Measurements from ENCODE around the gene ARHGEF10L.

The ARHGEF10L gene

DNA sequence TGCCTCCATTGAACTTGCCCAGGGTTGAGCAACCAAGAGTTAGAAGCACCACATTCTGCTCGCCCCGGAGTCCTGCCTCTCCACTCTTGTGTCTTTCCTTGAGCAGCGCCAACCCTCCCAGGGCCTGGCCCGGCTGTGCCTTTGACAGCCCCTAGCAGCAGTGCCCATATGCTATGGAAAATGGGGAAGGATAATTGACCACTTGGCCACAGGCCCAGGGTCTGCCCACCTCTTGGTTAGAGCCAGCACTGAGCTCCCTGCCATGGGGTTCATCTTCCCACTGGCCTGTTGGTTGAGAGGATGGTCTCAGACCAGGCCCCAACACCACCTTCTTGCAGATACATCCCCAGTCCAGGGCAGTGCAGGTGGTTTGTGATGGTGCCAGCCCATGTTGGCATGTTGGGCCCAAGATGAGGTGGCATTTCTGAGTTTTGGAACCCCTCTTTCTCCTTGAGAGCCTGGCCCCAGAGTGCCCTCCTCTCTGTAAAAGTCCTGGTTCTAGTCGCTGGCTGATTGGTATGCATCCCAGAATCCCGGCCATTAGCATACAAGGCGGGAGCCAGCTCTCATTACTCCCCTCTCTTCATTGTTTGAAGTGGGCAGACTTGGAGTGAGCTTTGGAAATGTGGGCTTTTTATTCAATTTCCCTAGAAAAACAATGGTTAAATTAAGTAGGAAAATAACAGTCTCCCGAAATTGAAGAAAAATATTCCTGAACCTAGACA lies 7.6 kb downstream of the ARHGEF10L start:
- H3K4me1 ChIP-seq (ENCODE audit: control insufficient read depth, insufficient read depth, low read length) = peaks cover 4% of the 10 kb centered on the region; the same call in 1 of the 2 replicates
- ChIA-PET POLR2A (no interaction called here), CTCF (interaction anchor here (0.6 to 0.7 kb wide), 3 partner anchors 32 to 59 kb away, joined by 3 to 5 read pairs (median 3); no protein-coding TSS in a partner anchor)
- TF ChIP-seq ZFHX2 (tag by site-specific recombination; conservative IDR thresholded peaks at IDR 0.05) (0 out of 2 replicates have a peak, but pooled peaks have one; percentile 17), ZNF404 (tag by site-specific recombination; IDR thresholded peaks at IDR 0.05) (no peak)
- H3K9me3 ChIP-seq (ENCODE audit: control insufficient read depth, insufficient read depth, low read depth, low read length) = no peaks in the 10 kb centered on the region
- no peak overlapping the region for H3K27ac ChIP-seq (ENCODE audit: extremely low read depth, low read depth, low read length)
- H3K4me3 ChIP-seq (ENCODE audit: low read depth, low read length) = no peak overlapping the region
- H3K36me3 ChIP-seq (ENCODE audit: control insufficient read depth in 2 of 2, insufficient read depth in 1 of 2, low read length in 2 of 2) = no peaks in the 10 kb centered on the region

DNA sequence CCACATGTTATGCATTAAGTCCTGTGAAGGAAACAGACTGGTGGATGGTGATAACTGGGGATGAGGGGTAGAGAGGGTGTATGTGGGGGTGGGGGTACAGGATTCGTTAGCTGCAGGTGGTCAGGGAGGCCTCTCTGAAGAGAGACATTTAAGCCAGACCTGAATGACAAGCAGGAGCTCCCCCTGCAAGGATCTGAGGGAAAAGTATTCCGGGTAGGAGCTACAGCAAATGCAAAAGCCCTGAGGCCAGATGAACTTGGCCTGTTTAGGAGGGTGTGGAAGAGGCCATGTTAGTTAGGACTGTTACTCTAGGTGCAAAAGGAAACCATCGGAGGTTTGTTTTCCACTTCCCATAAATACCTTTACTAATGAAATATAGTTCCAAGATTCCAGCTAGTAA lies 9.9 kb downstream of the ARHGEF10L start:
- ChIA-PET POLR2A (no interaction called here), CTCF (interaction anchor here (0.6 to 1.5 kb wide), 3 partner anchors 9 to 1167 kb away, joined by 3 to 4 read pairs (median 4); no protein-coding TSS in a partner anchor)
- H3K36me3 ChIP-seq (ENCODE audit: control insufficient read depth in 2 of 2, insufficient read depth in 1 of 2, low read length in 2 of 2) = no peaks in the 10 kb centered on the region
- peaks cover 4% of the 10 kb centered on the region; the same call in 1 of the 2 replicates for H3K4me1 ChIP-seq (ENCODE audit: control insufficient read depth, insufficient read depth, low read length)
- H3K4me3 ChIP-seq (ENCODE audit: low read depth, low read length) = no peak overlapping the region
- H3K27ac ChIP-seq (ENCODE audit: extremely low read depth, low read depth, low read length) = no peak overlapping the region
- H3K9me3 ChIP-seq (ENCODE audit: control insufficient read depth, insufficient read depth, low read depth, low read length) = no peaks in the 10 kb centered on the region
- TF ChIP-seq, protein P1, sequence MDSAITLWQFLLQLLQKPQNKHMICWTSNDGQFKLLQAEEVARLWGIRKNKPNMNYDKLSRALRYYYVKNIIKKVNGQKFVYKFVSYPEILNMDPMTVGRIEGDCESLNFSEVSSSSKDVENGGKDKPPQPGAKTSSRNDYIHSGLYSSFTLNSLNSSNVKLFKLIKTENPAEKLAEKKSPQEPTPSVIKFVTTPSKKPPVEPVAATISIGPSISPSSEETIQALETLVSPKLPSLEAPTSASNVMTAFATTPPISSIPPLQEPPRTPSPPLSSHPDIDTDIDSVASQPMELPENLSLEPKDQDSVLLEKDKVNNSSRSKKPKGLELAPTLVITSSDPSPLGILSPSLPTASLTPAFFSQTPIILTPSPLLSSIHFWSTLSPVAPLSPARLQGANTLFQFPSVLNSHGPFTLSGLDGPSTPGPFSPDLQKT (IDR thresholded peaks at IDR 0.05; ENCODE audit: borderline replicate concordance, low read depth, low read length) = no peak
- TF ChIP-seq, protein P2, sequence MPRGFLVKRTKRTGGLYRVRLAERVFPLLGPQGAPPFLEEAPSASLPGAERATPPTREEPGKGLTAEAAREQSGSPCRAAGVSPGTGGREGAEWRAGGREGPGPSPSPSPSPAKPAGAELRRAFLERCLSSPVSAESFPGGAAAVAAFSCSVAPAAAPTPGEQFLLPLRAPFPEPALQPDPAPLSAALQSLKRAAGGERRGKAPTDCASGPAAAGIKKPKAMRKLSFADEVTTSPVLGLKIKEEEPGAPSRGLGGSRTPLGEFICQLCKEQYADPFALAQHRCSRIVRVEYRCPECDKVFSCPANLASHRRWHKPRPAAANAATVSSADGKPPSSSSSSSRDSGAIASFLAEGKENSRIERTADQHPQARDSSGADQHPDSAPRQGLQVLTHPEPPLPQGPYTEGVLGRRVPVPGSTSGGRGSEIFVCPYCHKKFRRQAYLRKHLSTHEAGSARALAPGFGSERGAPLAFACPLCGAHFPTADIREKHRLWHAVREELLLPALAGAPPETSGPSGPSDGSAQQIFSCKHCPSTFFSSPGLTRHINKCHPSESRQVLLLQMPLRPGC (tag by site-specific recombination; IDR thresholded peaks at IDR 0.05) = no peak
- TF ChIP-seq SETDB1 (IDR thresholded peaks at IDR 0.05; ENCODE audit: insufficient read length, low read length) = no peak
- no peak for TF ChIP-seq ZNF621 (tag by site-specific recombination; IDR thresholded peaks at IDR 0.05)
- no peak for TF ChIP-seq GFI1B (tag by site-specific recombination; IDR thresholded peaks at IDR 0.05)
- TF ChIP-seq, protein P3, sequence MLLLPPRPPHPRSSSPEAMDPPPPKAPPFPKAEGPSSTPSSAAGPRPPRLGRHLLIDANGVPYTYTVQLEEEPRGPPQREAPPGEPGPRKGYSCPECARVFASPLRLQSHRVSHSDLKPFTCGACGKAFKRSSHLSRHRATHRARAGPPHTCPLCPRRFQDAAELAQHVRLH (tag by site-specific recombination; IDR thresholded peaks at IDR 0.05) = no peak
- peak; percentile 78 for TF ChIP-seq ZNF623 (tag by site-specific recombination; IDR thresholded peaks at IDR 0.05)
- TF ChIP-seq ZNF768 (tag by site-specific recombination; IDR thresholded peaks at IDR 0.05) = no peak
- no peak for TF ChIP-seq ZNF830 (tag by site-specific recombination; IDR thresholded peaks at IDR 0.05; ENCODE audit: low read depth)
- peak; percentile 14; the same call in 1 of the 2 replicates for TF ChIP-seq GLIS1 (tag by site-specific recombination; IDR thresholded peaks at IDR 0.05)
- TF ChIP-seq ZNF155 (tag by site-specific recombination; IDR thresholded peaks at IDR 0.05) = no peak
- TF ChIP-seq ZNF211 (tag by site-specific recombination; IDR thresholded peaks at IDR 0.05; ENCODE audit: low read depth) = no peak
- no peak for TF ChIP-seq ZNF664 (tag by site-specific recombination; IDR thresholded peaks at IDR 0.05)
- no peak for TF ChIP-seq ZNF654 (tag by site-specific recombination; IDR thresholded peaks at IDR 0.05; ENCODE audit: low read depth)

DNA sequence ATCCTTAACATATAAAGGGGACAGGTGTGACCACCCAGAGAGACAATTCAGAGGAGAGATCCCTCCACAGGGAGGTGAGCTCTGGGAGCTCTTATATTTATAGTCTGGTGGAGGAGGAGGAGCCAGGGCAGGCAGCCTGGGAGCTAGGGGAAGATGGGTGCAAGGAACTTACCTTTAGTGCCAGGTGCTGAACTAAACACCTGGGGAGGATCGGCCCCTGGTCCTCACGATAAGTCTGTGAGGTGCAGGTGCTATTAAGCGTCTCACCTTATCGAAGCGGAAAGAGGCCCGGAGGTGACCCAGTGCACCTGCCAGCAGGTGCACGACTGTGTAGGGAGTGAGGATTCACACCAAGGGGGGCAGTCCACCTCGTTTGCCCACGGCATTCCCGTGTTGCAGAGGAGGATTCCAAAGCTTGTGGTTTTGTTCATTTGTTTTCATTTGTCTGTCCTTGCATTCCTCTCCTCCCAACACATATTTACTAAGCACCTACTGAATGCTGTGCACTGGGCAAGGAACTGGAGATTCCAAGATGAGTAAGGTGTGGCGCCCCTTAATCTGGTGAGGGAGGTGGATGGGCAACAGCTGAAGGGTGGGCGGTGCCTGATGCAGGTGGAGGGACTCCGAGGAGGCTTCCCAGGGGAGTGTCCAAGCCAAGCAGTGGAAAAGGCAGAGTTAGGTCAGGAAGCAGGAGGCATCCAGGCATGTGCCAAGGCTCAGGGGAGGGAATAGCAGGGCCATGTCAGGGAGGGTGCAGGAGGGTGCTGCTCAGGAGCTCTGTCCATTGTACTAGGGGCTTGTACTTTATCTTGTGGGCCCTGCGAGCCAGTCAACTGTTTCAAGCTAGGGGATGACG lies 11.5 kb downstream of the ARHGEF10L start:
- CTCF ChIA-PET = interaction anchor here (0.6 to 1.1 kb wide), 6 partner anchors 21 to 103 kb away, joined by 3 to 4 read pairs (median 4); no protein-coding TSS in a partner anchor
- no peaks in the 10 kb centered on the region for H3K9me3 ChIP-seq (ENCODE audit: control insufficient read depth, insufficient read depth, low read depth, low read length)
- H3K27ac ChIP-seq (ENCODE audit: extremely low read depth, low read depth, low read length) = no peak overlapping the region
- no peak overlapping the region for H3K4me3 ChIP-seq (ENCODE audit: low read depth, low read length)
- H3K4me1 ChIP-seq (ENCODE audit: control insufficient read depth, insufficient read depth, low read length) = peaks cover 4% of the 10 kb centered on the region; the same call in 1 of the 2 replicates
- POLR2A ChIA-PET = interaction anchor here (0.6 to 3.1 kb wide), 3 partner anchors 10 to 44 kb away, joined by 3 to 13 read pairs (median 3); no protein-coding TSS in a partner anchor
- peak; percentile 19; the same call in 1 of the 2 replicates for TF ChIP-seq WT1 (tag by site-specific recombination; IDR thresholded peaks at IDR 0.05)
- peak; percentile 53; the same call in 1 of the 2 replicates for TF ChIP-seq ZEB2 (tag by site-specific recombination; IDR thresholded peaks at IDR 0.05)
- 0 out of 2 replicates have a peak, but pooled peaks have one; percentile 21 for TF ChIP-seq ZNF600 (tag by site-specific recombination; IDR thresholded peaks at IDR 0.05)
- no peak for TF ChIP-seq ZNF701 (tag by site-specific recombination; IDR thresholded peaks at IDR 0.05)
- TF ChIP-seq ZNF10 (tag by site-specific recombination; IDR thresholded peaks at IDR 0.05) = peak; percentile 92
- peak; percentile 55 for TF ChIP-seq ZFHX2 (tag by site-specific recombination; conservative IDR thresholded peaks at IDR 0.05)
- TF ChIP-seq ZNF202 (tag by site-specific recombination; IDR thresholded peaks at IDR 0.05; ENCODE audit: borderline replicate concordance) = no peak
- peak; percentile 59 for TF ChIP-seq GLIS1 (tag by site-specific recombination; IDR thresholded peaks at IDR 0.05)
- TF ChIP-seq KLF1 (tag by site-specific recombination; IDR thresholded peaks at IDR 0.05) = peak; percentile 75
- TF ChIP-seq EGR2 (tag by site-specific recombination; IDR thresholded peaks at IDR 0.05; ENCODE audit: low read depth) = peak; percentile 75; the same call in 1 of the 2 replicates
- TF ChIP-seq HOXD13 (CRISPR knock-in tag; IDR thresholded peaks at IDR 0.05; ENCODE audit: borderline replicate concordance) = no peak
- TF ChIP-seq ZNF660 (tag by site-specific recombination; IDR thresholded peaks at IDR 0.05) = no peak
- TF ChIP-seq ZNF664 (tag by site-specific recombination; IDR thresholded peaks at IDR 0.05) = peak; percentile 73; the same call in 1 of the 2 replicates
- no peaks in the 10 kb centered on the region for H3K36me3 ChIP-seq (ENCODE audit: control insufficient read depth in 2 of 2, insufficient read depth in 1 of 2, low read length in 2 of 2)
